AG09309 (cell line): ENCODE data around the gene DPYSL3.

Experiments
- DNase-seq: peaks from one replicate; pipeline ENCODE4 v3.0.0-alpha.2; 2010; ENCODE audit warnings: low read depth
- H3K4me3 ChIP-seq: 2 replicates; pipeline ENCODE4 v1.5.1; 2011; ENCODE audit warnings: mild to moderate bottlenecking, low read depth, low read length, moderate library complexity; ENCODE audit not compliant: control insufficient read depth
- CTCF ChIP-seq: IDR thresholded peaks from 2 replicates; pipeline ENCODE4 v1.5.1; 2011; ENCODE audit warnings: mild to moderate bottlenecking, low read depth, low read length, inconsistent platforms; ENCODE audit not compliant: insufficient read depth, control insufficient read depth; ENCODE audit errors: missing control alignments

DPYSL3 gene

GRCh38 chr5:147508711-147509040, 1.2 kb downstream of the DPYSL3 start:
- TF ChIP-seq CTCF: no peak
- no peak for DNase-seq
- peak overlapping the region; percentile 79 for H3K4me3 ChIP-seq

DNA sequence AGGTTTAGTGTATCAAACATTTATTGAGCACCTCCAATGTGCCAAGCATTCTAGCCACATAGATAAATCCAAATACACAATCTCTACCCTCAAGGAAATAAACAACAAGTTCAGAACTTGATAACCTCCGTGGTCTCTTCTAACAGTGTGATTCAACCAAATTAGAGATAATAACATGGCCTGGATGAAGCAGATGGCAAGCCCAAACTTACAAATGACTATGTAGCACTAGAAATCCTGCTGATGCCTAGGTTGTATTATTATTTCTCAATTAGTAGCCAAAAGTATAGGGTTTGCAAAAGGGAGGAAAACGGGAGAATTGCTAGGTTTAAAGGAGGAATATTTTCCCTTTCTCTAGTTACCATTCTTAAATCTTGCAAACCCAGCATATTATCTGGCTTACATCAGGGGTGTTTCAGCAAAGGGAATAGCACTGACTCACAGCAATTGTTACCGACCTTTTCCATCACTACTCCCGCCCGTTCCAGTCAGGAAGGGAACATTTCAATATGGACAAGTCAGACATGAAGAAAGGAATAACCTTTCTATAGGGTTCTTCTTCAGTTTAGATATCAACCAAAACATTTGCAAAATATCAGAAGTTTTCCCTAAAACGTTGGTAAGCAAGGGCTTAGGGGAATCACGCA, 2.3 kb downstream of the DPYSL3 start:
- no peak for DNase-seq
- TF ChIP-seq CTCF: no peak
- H3K4me3 ChIP-seq: peak overlapping the region; percentile 79

GRCh38 chr5:147504535-147504934, 5.3 kb downstream of the DPYSL3 start:
- DNase-seq: no peak
- no peak overlapping the region for H3K4me3 ChIP-seq
- TF ChIP-seq CTCF: no peak

- no peak for TF ChIP-seq CTCF
- peak; percentile 60 for DNase-seq
- H3K4me3 ChIP-seq: no peak overlapping the region
Measured at GRCh38 chr5:147504011-147504410, 5.9 kb downstream of the DPYSL3 start.

GRCh38 chr5:147490989-147491388, 18.9 kb downstream of the DPYSL3 start:
- no peak for DNase-seq
- H3K4me3 ChIP-seq: no peak overlapping the region
- no peak for TF ChIP-seq CTCF

GRCh38 chr5:147487031-147487750, 22.7 kb downstream of the DPYSL3 start:
- no peak for DNase-seq
- no peak overlapping the region for H3K4me3 ChIP-seq
- no peak for TF ChIP-seq CTCF
